ENCODE data around the gene RNPEPL1.
A peak's percentile ranks its signal among the peaks of the same experiment; 100 is the strongest.

Gene RNPEPL1

GRCh38 chr2:240566203-240567136 lies 1.8 kb upstream of the RNPEPL1 start:
- DNase-seq: peak; percentile 70

- no peak for DNase-seq
Measured at GRCh38 chr2:240567137-240567871, 980 bp upstream of the RNPEPL1 start.

DNA sequence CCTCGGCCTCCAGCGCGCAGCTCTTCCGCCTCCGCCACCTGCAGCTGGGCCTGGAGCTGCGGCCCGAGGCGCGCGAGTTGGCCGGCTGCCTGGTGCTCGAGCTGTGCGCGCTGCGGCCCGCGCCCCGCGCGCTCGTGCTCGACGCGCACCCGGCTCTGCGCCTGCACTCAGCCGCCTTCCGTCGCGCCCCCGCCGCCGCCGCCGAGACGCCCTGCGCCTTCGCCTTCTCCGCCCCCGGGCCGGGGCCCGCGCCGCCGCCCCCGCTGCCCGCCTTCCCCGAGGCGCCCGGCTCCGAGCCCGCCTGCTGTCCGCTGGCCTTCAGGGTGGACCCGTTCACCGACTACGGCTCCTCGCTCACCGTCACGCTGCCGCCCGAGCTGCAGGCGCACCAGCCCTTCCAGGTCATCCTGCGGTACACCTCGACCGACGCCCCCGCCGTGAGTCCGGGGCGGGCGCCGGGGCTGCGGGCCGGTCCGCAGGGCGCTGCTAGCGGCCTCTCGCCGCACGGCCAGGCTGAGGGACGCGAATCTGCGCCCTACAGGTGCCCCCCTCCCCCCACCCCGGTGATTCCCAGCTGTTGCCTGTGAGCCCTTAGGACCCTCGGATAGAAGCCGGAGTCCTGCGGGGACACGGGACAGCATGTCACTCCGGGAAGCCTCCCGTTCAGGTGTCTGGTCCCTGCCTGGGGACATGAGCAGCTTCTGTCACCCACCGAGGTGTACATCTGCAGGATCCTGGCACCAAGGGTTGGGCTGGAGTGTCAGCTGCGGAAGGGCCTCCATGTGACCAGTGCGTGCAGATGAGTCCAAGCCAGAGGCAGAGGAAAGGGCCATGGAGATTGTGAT lies 616 bp downstream of the RNPEPL1 start:
- DNase-seq: peak; percentile 18

GRCh38 chr2:240569523-240569997 lies 1.3 kb downstream of the RNPEPL1 start:
- no peak for DNase-seq

- no peak for DNase-seq
Measured at GRCh38 chr2:240569998-240570530, 1.8 kb downstream of the RNPEPL1 start.

GRCh38 chr2:240570531-240571313 lies 2.4 kb downstream of the RNPEPL1 start:
- no peak for DNase-seq

- no peak for DNase-seq
Measured at GRCh38 chr2:240571314-240571973, 3.2 kb downstream of the RNPEPL1 start.

DNA sequence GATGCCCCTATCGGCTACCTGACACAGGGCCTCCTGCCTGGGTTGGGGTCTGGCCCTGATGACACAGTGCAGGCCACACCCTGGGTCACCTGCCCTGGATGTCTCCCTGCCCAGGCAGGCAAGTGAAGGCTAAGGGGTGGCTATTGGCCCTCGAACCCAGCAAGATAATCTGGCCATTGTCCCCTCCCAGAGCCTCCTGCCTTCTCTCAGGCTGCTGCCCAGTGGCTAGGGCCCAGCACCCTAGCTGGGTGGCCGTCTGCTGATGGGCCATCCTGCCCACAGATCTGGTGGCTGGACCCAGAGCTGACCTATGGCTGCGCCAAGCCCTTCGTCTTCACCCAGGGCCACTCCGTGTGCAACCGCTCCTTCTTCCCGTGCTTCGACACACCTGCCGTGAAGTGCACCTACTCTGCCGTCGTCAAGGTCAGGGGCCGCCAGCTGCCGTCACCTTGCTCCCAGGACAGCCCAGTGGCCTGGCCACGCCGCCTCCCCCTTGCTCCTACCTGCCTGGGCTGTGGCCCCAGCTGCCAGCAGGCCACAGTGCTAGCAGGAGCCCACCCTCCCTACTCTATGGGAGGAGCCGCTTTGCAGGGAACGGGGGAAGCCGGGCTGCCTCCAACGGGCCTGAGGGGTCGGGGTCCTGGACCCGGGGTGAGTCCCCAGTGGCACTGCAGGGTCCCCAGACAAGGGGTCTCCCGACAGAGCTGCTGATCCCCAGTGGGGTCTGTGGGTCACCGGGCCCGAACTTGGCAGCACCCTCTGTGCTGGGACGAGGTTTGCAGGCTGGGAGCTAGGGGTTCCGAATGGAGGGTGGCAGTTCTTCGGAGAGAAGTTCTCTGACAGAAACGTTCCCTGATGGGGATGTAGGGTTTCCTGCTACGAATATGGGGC lies 4.1 kb downstream of the RNPEPL1 start:
- DNase-seq: no peak

DNA sequence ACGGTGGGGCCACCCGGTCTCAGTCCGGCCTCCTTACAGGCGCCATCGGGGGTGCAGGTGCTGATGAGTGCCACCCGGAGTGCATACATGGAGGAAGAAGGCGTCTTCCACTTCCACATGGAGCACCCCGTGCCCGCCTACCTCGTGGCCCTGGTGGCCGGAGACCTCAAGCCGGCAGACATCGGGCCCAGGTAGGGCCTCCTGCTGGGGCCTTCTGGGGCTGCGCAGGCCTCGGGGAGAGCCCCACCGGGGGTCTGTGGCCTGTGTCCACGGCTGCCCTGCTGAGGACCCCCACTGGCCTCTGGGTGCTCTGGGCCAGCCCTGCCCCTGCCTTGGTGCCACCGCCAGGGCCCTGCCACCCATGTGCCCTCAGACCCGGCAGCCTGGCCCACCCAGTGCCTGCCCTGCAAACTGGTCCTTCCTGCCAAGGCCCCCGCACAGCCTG lies 4.8 kb downstream of the RNPEPL1 start:
- no peak for DNase-seq

DNA sequence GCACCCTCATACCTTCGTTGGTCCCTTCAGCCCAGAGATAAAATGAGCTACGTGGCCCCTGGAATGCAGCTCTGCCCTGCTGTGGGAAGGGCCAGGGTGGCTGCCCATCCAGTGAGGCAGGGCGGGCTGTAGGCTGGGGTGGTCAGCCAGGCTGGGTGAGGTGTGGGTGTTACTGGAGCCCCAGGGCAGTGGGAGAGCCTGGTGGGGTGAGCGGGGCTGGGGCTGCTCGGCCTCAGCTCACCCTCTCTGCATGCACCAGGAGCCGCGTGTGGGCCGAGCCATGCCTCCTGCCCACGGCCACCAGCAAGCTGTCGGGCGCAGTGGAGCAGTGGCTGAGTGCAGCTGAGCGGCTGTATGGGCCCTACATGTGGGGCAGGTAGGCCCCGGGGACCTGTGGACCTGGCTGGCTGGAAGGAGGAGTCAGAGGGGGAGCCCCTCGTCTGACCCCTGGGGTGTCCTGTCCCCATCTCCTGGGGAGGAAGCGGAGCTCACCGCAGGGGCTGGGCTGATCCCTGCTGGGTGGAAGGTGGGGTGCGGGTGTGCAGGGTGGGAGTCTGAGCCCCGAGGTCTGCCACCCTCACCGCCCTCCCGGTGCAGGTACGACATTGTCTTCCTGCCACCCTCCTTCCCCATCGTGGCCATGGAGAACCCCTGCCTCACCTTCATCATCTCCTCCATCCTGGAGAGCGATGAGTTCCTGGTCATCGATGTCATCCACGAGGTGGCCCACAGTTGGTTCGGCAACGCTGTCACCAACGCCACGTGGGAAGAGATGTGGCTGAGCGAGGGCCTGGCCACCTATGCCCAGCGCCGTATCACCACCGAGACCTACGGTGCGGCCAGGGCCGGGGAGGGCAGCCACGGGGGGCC lies 5.5 kb downstream of the RNPEPL1 start:
- DNase-seq: no peak

- DNase-seq: no peak
Measured at GRCh38 chr2:240574386-240575100, 6.3 kb downstream of the RNPEPL1 start.

DNA sequence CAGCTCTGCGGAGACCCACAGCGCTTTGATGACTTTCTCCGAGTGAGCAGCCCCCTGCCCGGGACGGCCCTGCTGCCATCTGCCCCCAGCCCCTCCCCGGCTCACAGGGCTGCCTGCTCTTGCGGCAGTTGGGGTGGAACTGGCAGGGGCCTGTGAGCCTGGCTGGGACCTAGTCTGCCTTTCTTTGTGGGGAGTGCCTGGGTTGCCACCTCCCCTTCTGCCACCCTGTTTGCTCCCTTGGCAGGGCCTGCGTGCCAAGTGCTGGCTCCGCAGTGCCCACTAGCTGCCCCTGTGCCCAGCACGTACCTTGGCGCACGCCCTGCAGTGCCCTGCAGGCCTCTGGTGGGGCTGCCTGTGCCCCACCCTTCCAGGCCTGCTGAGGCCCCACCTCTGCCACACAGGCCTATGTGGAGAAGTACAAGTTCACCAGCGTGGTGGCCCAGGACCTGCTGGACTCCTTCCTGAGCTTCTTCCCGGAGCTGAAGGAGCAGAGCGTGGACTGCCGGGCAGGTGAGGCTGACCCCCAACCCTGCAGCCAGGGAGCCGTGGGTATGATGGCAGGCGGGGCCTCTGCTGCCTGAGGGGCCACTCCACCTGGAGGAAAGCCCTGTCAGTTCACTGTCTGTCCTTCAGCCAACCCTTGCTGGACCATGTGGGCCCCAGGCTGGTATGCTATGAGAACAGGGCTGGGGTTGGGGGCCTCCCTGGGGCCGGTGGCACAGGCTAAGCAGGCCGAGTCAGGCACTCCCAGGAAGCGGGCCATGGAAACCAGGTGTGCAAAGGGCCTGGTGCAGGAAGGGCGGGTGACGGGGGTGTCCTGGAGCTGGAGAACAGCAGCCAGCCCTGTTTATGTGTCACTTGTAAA lies 7.0 kb downstream of the RNPEPL1 start:
- DNase-seq: no peak

GRCh38 chr2:240576036-240576435 lies 7.8 kb downstream of the RNPEPL1 start:
- no peak for DNase-seq

DNA sequence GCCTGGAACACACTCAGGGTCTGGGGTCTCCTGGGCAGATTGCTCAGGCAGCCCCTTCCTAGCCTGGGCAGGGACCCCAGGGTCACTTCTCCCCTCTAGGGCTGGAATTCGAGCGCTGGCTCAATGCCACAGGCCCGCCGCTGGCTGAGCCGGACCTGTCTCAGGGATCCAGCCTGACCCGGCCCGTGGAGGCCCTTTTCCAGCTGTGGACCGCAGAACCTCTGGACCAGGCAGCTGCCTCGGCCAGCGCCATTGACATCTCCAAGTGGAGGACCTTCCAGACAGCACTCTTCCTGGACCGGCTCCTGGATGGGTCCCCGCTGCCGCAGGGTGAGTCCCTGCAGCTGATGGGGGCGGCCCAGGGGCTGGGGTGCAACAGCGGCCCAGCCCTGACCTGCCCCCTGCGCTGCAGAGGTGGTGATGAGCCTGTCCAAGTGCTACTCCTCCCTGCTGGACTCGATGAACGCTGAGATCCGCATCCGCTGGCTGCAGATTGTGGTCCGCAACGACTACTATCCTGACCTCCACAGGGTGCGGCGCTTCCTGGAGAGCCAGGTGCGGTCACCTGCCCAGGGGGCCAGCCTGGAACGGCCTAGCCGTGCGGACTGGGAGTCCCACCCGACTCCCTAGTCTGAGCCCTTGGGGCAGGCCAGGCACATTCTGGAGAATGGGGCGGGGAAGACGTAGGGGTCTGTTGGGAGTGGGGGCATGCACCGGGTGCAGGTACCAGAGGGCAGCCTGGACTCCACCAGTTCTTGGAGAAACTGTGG lies 8.3 kb downstream of the RNPEPL1 start:
- DNase-seq: no peak

DNA sequence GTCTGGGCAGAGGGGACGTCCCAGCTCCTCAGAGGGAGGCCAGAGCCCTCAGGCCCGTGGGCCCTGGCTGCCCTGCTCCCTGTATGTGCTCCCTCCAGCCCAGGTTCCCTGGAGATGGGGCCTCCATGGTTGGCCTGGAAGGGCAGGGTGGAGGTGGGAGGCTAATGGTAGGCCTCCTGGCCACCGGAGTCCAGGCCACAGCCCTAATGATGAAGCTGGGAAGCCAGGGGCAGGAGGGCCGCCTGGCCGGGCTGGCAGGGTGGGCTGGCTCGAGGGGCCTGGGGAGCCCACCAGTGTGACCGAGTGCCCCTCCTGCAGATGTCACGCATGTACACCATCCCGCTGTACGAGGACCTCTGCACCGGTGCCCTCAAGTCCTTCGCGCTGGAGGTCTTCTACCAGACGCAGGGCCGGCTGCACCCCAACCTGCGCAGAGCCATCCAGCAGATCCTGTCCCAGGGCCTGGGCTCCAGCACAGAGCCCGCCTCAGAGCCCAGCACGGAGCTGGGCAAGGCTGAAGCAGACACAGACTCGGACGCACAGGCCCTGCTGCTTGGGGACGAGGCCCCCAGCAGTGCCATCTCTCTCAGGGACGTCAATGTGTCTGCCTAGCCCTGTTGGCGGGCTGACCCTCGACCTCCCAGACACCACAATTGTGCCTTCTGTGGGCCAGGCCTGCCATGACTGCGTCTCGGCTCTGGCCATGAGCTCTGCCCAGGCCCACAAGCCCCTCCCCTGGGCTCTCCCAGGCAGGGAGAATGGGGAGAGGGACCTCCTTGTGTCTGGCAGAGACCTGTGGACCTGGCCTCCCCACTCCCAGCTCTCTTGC lies 9.2 kb downstream of the RNPEPL1 start:
- no peak for DNase-seq

GRCh38 chr2:240578110-240578450 lies 9.8 kb downstream of the RNPEPL1 start:
- DNase-seq: no peak
